AML-193 (cell line): Measurements from ENCODE around the gene ZNF615.
"Not testable (repeated sequence)": the region's sequence is repeated elsewhere in the genome, so short reads cannot be mapped to it uniquely, and the experiment has no call there.

Experiments used
- DNase-seq, 2 experiments: peaks; one replicate each; lab custom pipeline; 2025; lab: John Stamatoyannopoulos, UW

The ZNF615 gene

DNA sequence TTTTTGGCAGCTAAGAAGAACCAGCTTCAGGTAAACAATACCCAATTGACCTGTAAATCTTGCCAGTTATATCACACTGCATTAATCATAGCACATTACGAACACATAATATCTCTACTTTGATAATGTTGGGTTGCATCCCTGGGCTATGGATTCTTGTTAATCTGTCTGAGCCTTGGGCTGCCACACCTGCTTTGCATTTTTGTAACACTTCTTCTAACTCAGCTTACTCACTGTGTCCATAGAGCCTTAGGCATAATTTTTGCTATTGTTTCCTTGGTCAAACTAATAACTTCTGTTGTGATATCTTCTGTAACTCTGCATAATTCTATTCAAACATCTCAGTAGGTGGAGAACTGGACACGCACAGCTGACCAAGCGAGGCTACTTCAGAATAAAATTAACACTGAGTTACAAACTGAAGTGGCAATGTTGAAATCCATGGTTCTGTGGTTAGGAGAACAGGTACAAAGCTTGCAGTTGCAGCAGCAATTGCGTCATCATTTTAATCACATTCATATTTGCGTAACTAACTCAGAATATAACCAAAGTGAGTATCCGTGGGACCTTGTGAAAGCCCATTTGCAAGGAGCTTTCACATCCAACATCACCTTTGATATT is 27.8 kb downstream of the ZNF615 start:
- DNase-seq: peak; percentile 76 to 77

DNA sequence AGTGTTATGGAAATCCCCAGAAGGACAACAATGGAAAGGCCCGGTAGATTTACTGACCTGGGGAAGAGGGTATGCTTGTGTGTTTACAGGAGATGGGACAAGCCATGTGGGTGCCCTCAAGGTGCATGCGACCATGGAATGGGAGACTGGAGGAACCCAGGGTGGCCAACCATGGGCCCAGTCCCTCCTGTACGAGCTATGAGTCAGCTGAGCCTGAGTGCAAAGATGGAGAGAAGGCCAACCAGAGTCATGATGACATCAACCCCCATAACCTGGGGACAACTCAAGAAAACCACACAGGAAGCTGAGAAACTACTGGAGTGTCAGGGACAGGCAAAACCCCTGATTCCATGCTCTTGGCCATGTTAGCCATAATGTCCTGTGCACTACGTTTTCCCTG is 29.1 kb downstream of the ZNF615 start:
- no peak for DNase-seq

DNA sequence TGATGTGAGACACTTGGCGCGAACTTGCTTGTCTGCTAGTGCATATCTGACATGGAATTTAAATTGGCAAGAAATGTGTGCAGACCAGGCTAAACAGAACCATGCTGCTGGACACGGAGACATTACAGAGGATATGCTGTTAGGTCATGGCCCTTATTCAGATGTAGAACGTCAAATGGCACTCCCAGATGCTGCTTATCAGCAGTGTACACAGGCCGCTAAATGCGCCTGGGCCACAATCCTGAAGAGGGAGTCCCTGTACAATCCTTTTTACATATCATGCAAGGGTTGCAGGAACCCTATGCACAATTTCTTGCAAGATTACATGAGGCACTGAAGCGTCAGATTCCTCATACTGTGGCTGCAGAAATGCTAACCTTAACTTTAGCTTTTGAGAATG is 30.7 kb downstream of the ZNF615 start:
- DNase-seq: no peak

- no peak for DNase-seq
Measured at GRCh38 chr19:51976852-51977251, 31.2 kb downstream of the ZNF615 start.

DNA sequence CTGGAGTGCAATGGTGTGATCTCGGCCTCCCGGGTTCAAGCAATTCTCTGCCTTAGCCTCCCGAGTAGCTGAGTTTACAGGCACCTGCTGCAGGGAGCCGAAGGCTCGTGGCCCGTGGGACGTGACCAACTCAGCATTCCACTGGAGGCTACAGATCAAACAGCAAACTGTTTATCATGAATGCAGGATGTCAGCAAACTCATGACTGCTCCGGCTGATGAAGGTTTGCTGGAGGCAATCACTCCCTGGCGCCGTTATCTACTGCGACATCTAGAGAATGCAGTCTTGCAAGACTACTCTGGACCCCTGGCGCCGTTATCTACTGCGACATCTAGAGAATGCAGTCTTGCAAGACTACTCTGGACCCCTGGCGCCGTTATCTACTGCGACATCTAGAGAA is 32.2 kb downstream of the ZNF615 start:
- DNase-seq: not testable (repeated sequence)

DNA sequence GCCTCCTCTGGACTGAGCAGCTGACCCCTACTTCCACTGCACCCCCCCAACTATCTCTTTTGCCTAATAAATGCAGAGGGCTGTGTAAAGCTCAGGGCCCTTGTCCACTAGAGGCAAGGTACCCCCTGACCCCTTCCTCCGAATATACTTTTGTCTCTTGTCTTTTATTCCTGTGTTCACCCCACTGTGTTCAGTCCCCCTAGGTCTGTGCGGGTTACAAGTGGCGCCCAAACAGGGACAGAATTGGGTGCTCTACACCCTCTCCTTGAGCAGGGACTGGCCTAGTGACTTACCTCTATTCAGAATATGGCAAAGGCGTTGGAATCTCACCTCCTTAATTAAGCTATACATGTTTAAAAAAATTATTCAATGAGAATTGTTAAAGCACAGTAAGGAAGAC is 36.4 kb downstream of the ZNF615 start:
- no peak for DNase-seq

GRCh38 chr19:51970718-51971117 is 37.3 kb downstream of the ZNF615 start:
- DNase-seq: no peak

GRCh38 chr19:51965583-51965982 is 42.4 kb downstream of the ZNF615 start:
- DNase-seq: no peak

- DNase-seq: not testable (repeated sequence)
Measured at GRCh38 chr19:51960621-51961233, 47.3 kb downstream of the ZNF615 start.

GRCh38 chr19:51959791-51960190 is 48.2 kb downstream of the ZNF615 start:
- DNase-seq: no peak

- DNase-seq: not testable (repeated sequence)
Measured at GRCh38 chr19:51957846-51958245, 50.2 kb downstream of the ZNF615 start.

GRCh38 chr19:51948975-51949374 is 59.0 kb downstream of the ZNF615 start:
- no peak for DNase-seq

DNA sequence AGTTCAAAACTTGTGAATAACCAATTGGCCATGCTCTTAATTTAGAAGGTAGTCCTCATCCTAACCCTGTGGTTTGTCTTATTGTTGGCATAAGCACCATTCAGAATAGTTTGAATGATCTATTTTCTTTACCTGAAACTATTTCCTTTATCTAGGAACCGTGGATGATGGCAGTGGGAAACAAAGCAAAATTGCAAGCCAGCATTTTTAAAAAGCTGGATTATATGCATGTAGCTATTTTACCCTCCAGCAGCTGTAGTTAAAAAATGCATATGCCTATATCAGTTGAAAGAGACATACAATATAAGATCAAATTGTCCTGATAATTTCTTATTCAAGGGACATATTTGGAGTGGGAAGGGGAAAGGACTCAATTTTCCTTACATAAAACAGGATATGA is 61.4 kb downstream of the ZNF615 start:
- DNase-seq: no peak

GRCh38 chr19:51944798-51945552 is 63.0 kb downstream of the ZNF615 start:
- DNase-seq: no peak
